Measurements from ENCODE around the gene NEUROG1.
"Not testable (repeated sequence)": the region's sequence is repeated elsewhere in the genome, so short reads cannot be mapped to it uniquely, and the experiment has no call there.

The NEUROG1 gene

GRCh38 chr5:135497971-135498636, 37.7 kb downstream of the NEUROG1 start:
- in situ Hi-C loops (cut with HindIII; ENCODE audit: low sequenced_read_pairs) = no loop called here

GRCh38 chr5:135495531-135495930, 40.2 kb downstream of the NEUROG1 start:
- in situ Hi-C loops (cut with HindIII; ENCODE audit: low sequenced_read_pairs) = not testable (repeated sequence)

- in situ Hi-C loops (cut with HindIII; ENCODE audit: low sequenced_read_pairs) = no loop called here
Observed at GRCh38 chr5:135494196-135494595, 41.6 kb downstream of the NEUROG1 start.

- in situ Hi-C loops (cut with HindIII; ENCODE audit: low sequenced_read_pairs) = no loop called here
Observed at GRCh38 chr5:135493406-135494180, 42.2 kb downstream of the NEUROG1 start.

- in situ Hi-C loops (cut with HindIII; ENCODE audit: low sequenced_read_pairs) = no loop called here
Observed at GRCh38 chr5:135492319-135492626, 43.5 kb downstream of the NEUROG1 start.

- in situ Hi-C loops (cut with HindIII; ENCODE audit: low sequenced_read_pairs) = no loop called here
Observed at GRCh38 chr5:135491552-135492318, 44.0 kb downstream of the NEUROG1 start.

- in situ Hi-C loops (cut with HindIII; ENCODE audit: low sequenced_read_pairs) = no loop called here
Observed at GRCh38 chr5:135491038-135491551, 44.7 kb downstream of the NEUROG1 start.

GRCh38 chr5:135490245-135491037, 45.3 kb downstream of the NEUROG1 start:
- in situ Hi-C loops (cut with HindIII; ENCODE audit: low sequenced_read_pairs) = no loop called here

GRCh38 chr5:135489466-135490244, 46.1 kb downstream of the NEUROG1 start:
- in situ Hi-C loops (cut with HindIII; ENCODE audit: low sequenced_read_pairs) = no loop called here

GRCh38 chr5:135488727-135489465, 46.9 kb downstream of the NEUROG1 start:
- in situ Hi-C loops (cut with HindIII; ENCODE audit: low sequenced_read_pairs) = no loop called here

- in situ Hi-C loops (cut with HindIII; ENCODE audit: low sequenced_read_pairs) = no loop called here
Observed at GRCh38 chr5:135487839-135488514, 47.8 kb downstream of the NEUROG1 start.

GRCh38 chr5:135487037-135487395, 48.7 kb downstream of the NEUROG1 start:
- in situ Hi-C loops (cut with HindIII; ENCODE audit: low sequenced_read_pairs) = no loop called here

- in situ Hi-C loops (cut with HindIII; ENCODE audit: low sequenced_read_pairs) = no loop called here
Observed at GRCh38 chr5:135486131-135487036, 49.4 kb downstream of the NEUROG1 start.

- in situ Hi-C loops (cut with HindIII; ENCODE audit: low sequenced_read_pairs) = no loop called here
Observed at GRCh38 chr5:135484674-135485086, 51.1 kb downstream of the NEUROG1 start.
